HG03460 (cell line): Measurements from ENCODE around the gene DEFB125.
"Not testable (repeated sequence)": the region's sequence is repeated elsewhere in the genome, so short reads cannot be mapped to it uniquely, and the experiment has no call there.

Experiments
- ATAC-seq: cut with Tn5 transposase; IDR thresholded peaks from one replicate; pipeline ENCODE4 v1.9.1; 2021; ENCODE audit not compliant: unreplicated experiment

Gene DEFB125, protein sequence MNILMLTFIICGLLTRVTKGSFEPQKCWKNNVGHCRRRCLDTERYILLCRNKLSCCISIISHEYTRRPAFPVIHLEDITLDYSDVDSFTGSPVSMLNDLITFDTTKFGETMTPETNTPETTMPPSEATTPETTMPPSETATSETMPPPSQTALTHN

DNA sequence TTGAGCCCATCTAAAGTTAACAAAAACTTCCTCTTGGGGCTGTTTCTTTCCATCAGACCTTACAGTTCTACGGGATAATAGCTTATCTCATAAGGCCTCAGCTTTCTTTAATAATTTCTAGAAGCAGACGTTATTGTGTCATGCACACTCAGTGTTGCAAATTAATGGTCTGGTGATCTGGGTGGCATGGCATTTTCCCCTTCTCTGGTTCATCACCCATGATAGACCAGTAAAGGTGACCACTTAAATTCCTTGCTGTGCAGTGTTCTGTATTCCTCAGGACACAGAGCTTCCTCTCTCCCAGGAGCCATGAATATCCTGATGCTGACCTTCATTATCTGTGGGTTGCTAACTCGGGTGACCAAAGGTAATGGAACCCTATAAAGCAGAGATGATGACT is at the start of gene DEFB125:
TSS of gene DEFB125 (plus strand) at position 272 of the 400 bp plus-strand sequence. CDS start at position 310, 38 bp downstream.
- no peak for ATAC-seq

DNA sequence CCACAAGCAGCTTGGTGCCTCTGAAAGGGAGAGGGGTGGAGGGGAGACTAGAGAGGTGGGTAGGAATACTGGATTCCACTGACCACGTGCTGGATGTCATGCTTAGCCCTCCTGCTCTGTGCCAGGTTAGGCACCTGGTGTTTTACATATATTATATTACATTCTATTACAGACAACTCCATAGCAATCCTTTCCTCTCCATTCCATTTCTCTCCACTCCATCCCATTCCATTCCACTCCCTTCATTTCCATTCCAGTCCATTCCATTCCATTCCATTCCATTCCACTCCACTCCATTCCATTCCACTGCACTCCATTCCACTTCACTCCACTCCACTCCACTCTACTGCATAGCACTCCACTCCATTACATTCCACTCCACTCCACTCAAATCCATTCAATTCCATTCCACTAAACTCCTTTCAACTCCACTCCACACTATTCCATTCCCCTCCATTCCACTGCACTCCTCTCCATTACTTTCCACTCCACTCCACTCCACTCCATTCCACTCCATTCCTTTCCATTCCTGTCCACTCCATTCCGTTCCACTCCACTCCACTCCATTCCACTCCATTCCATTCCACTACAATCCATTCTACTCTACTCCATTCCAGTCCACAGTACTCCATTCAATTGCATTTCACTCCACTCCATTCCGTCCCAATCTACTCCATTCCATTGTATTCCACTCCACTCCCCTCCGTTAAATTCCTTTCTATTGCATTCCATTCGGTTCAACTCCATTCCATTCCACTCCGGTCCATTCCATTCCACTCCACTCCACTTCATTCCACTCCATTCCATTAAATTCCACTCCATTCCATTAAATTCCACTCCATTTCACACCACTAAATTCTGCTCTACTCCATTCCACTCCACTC is 27.2 kb upstream of the DEFB125 start:
- no peak for ATAC-seq

DNA sequence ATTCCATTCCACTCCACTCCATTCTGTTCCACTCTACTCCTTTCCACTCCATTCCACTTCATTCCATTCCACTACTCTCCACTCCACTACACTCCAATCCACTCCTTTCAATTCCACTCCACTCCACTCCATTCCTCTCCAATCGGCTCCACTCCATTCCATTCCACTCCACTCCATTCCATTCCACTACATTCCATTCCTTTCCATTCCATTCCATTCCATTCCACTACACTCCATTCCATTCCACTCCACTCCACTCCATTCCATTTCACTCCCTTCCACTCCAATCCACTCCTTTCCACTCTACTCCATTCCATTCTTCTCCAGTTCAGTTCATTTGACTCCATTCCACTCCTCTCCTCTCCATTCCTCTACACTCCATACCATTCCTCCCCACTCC is 26.2 kb upstream of the DEFB125 start:
- no peak for ATAC-seq

DNA sequence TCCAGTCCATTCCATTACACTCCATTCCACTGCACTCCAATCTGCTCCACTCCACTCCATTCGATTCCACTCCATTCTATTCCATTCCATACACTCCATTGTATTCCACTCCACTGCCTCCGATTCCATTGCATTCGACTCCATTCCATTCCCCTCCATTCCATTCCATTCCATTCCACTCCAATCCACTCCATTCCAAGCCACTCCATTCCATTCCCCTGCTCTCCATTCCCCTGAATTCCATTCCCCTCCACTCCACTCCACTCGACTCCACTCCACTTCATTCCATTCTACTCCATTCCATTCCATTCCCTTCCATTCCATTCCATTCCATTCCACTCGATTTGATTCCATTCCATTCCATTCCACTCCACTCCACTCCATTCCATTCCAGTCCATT is 25.7 kb upstream of the DEFB125 start:
- no peak for ATAC-seq

DNA sequence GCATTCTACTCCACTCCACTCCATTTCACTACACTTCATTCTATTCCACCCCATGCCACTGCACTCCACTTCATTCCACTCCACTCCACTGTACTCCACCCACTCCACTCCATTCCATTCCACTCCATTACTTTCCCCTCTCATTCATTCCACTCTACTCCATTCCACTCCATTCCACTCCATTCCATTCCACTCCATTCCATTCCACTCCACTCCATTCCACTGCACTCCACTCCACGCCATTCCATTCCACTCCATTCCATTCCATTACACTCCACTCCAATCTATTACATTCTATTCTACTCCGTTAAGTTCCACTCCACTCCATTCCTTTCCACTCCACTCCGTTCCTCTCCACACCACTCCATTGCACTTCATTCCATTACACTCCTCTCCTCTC is 25.0 kb upstream of the DEFB125 start:
- ATAC-seq = no peak

DNA sequence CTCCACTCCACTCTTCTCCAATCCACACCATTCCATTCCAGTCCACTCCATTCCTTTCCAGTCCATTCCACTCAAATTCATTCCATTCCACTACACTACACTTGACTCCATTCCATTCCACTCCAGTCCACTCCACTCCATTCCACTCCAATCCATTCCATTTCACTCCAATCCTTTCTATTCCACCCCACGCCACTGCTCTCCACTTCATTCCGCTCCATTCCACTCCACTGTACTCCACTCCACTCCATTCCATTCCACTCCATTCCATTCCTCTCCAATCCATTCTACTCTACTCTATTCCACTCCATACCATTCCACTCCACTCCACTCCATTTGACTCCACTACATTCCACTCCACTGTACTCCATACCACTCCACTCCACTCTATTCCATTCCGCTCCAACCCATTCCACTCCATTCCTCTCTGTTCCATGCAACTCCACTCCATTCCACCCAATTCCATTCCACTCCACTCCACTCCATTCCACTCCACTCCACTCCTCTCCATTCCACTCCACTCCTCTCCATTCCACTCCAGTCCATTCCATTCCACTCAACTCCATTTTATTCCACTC is 23.4 kb upstream of the DEFB125 start:
- ATAC-seq = no peak

DNA sequence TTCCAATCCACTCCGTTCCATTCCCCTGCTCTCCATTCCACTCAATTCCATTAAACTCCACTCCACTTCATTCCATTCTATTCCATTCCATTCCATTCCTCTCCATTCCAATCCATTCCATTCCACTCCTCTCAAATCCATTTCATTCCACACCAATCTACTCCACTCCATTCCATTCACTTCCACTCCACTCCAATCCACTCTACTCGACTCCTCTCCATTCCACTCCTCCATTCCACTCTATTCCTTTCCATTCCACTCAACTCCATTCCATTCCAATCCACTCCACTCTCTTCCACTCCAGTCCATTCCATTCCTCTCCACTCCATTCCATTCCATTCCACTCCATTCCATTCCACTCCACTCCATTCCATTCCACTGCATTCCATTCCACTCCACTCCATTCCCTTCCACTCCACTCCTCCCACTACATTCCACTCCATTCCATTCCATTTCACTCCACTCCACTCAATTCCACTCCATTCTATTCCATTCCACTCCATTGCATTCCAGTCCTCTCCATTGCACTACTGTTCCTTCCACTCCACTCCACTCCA is 22.6 kb upstream of the DEFB125 start:
- ATAC-seq = no peak

DNA sequence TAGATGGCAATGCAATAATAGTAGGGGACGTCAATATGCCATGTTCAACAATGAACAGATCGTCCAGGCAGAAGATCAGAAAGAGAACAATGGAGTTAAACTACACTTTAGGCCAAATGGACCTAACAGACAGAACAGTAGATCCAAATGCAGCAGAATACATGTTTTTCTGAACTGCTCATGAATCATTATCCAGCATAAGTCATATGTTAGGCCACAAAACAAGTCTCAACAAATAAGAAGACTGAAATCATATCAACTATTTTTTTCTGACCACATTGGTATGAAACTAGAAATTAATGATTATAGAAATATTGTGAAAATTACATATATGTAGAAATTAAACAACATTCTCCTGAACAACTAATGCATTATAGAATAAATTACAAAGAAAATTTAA is 10.2 kb upstream of the DEFB125 start:
- ATAC-seq = no peak

DNA sequence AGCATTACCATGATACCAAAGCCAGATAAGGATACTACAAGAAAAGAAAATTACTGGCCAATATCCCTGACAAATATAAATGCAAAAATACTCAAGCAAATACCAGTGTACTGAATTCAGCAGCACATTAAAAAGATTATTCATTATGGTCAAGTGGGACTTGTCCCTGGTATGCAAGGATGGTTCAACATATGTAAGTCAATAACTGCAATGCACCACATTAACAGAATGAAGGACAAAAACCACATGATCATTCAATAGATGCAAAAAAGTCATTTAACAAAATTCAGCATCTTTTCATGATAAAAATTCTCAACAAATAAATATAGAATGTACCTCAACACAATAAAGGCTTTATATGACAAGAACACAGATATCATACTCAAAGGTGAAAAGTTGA is 9.1 kb upstream of the DEFB125 start:
- ATAC-seq = no peak

DNA sequence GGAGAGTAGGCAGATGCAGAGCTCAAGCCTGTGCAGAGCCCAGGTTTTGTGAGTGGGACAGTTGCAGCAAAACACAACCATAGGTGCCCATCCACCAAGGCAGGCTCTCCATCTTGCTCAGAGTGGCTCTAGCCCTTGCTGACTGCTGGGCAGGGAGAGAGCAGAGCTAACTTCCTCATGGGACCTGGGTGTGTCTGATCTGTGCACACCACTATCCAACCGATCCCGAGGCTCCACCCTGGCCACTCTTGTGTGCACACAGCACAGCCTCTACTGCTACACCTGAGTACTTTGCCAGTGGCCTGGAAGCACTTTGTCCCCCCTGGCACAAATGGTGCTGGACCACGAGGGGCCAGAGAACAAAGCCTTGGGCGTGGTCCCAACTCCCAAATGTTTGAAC is 7.9 kb upstream of the DEFB125 start:
- no peak for ATAC-seq

DNA sequence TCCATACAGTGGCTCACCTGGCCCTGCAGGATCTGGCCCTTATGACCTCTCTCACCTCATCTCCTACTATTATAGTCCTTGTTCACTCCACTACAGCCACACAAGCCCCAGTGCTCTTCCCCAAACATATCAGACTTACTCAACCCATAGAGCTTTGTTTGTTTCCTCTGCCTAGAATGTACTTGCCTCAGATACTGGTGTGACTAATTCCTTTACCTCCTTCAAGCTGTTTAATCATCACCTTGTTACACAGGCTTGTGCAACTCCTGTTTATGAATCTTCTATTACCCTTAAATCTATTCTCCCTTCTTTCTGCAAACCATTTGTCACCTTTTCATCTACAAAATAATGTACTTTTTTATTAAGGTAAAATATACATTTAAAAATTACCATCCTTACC is 3.2 kb downstream of the DEFB125 start:
- ATAC-seq = no peak

DNA sequence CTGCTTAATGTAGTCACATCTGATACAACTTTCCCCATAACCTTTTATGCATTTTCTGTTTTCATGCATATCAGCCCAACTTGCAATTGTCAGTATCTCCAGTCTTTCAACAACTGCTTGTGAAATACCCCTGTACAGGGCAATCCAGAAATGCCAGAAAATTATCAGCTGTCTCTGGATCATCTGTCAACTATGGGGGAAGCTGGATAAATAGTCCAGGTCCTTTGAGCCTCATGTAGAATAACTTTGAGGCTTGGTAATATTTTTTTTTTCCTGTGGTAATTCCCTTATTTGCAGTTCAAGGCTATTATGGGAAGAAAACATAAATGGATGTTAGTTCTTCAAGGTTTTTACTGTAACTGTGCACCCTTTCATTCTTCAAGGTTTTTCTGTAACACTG is 6.2 kb downstream of the DEFB125 start:
- ATAC-seq = no peak

DNA sequence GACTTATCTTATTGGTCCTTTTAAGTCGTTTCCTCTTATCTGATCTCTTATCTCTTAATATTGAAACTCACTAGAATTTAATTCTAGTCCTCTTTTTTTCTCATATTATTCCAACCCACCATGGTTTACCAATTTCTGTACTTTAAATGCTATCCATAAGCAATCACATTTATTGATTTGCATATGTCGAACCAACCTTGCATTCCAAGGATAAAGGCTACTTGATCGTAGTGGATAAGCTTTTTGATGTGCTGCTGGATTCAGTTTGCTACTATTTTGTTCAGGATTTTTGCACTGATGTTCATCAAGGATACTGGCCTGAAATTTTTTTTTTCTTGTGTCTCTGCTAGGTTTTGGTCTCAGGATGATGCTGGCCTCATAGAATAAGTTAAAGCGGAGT is 7.7 kb downstream of the DEFB125 start:
- no peak for ATAC-seq

DNA sequence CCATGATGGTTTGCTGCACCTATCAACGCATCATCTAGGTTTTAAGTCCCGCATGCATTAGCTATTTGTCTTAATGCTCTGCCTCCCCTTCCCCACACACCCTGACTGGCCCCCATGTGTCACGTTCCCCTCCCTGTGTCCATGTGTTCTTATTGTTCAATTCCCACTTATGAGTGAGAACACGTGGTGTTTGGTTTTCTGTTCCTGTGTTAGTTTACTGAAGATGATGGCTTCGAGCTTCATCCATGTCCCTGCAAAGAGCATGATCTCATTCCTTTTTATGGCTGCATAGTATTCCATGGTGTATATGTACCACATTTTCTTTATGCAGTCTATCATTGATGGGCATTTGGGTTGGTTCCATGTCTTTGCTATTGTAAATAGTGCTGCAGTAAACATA is 10.2 kb downstream of the DEFB125 start:
- not testable (repeated sequence) for ATAC-seq

DNA sequence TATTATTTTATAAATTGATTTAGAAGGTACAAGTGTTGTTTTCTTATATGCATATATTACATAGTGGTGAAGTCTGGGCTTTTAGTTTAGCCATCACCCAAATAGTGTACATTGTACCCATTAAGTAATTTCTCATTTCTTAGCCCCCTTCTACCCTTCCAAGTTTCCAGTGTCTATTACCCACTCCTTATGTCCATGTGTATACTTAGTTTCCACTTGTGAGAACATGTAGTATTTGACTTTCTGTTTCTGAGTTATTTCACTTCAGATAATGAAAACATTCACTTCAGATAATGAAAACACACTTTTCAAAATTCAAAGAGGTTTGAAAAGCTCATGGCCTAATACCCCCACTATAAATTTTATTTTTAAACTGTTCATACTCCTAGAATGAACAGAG is 14.5 kb downstream of the DEFB125 start:
- no peak for ATAC-seq

DNA sequence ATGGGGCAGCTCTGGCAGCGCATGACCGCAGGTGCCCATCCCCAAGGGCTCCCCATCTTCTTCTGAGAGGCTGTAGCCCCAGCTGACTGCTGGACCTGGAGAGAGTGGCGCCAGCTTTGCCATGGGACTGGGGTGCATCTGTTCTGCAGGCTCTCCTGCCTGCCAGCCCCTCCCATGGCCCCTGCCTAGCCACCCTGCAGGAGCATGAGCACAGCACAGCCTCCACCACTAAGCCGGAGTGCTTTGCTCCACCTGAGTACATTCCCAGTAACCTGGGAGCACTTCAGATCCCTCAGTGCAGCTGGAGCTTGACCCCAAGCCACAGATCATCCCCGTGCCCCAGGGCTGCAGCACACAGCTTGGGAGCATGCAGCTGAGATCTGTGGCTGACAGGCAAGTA is 16.0 kb downstream of the DEFB125 start:
- ATAC-seq = no peak

DNA sequence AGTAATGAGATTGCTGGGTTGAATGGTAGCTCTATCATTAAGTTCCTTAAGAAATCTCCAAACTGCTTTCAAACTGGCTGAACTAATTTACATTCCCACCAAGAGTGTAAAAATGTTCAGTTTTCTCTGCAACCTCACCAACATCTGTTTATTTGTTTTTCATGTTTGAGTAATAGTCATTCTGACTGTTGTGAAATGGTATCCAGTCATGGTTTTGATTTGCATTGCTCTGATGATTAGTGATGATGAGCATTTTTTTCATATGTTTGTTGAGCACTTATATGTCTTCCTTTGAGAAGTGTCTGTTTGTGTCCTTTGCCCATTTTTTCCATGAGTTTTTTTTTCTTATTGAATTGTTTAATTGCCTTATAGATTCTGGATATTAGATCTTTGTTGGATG is 24.9 kb downstream of the DEFB125 start:
- ATAC-seq = no peak

DNA sequence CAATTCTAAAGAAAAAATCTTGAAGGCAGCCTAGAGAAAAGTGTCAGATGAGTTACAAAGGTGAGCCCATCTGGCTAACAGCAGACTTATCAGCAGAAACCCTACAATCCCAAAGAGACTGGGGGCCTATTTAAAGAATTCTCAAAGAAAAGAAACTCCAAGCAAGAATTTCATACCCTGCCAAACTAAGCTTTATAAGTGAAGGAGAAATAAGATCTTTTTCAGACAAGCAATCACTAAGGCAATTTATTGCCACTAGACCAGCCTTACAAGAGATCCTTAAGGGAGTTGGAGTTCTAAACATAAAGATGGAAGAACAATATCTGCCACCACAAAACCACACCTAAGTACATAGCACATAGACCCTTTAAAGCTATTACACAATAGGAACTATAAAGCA is 30.0 kb downstream of the DEFB125 start:
- ATAC-seq = no peak

DNA sequence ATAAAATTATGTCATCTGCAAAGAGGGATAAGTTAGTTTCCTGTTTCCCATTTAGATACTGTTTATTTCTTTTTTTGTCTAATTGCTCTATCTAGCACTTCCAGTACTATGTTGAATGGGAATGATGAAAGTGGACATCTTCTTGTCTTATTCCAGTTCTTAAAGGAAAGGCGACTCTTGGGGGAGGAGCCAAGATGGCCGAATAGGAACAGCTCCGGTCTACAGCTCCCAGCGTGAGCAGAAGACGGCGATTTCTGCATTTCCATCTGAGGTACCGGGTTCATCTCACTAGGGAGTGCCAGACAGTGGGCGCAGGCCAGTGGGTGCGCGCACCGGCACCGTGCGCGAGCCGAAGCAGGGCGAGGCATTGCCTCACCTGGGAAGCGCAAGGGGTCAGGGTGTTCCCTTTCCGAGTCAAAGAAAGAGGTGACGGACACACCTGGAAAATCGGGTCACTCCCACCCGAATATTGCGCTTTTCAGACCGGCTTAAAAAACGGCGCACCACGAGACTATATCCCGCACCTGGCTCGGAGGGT is 42.4 kb downstream of the DEFB125 start:
- not testable (repeated sequence) for ATAC-seq

DNA sequence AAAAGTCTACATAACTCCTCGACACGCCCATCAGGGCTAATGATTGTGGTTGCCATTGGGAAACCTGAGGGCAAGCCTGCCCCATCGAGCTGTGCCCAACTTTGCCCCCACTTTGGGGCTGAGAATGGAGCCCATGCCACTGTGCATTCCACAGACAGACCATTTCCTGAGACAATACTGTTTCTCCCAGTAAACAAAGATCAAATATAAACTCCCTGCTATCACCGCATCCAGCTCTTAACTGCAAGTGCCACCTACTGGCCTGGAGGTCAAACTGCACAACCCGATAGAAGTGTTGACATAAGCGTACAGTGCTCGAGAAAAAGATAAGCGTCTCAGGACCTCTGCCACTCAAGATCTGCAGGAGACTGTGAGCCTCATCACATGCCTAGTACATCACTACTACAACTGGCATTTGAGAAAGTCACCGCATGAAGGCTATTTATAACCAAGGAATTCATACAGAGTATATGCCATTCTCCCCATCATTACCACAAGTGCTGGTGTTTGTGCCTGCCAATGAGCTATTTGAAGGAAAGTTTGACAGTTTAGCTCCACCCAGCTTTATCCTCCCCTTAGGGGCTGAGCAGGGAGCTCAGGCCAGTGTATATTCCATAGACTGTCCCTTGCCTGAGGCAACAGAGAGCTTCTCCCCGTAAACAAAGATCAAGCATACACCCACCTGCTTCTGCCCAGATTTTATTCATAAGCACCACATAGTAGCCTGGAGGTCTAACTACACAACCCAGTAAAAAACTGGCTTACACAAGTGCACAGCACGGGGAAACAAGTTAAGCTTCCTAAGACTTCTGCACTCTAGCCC is 50.4 kb downstream of the DEFB125 start:
- no peak for ATAC-seq

DNA sequence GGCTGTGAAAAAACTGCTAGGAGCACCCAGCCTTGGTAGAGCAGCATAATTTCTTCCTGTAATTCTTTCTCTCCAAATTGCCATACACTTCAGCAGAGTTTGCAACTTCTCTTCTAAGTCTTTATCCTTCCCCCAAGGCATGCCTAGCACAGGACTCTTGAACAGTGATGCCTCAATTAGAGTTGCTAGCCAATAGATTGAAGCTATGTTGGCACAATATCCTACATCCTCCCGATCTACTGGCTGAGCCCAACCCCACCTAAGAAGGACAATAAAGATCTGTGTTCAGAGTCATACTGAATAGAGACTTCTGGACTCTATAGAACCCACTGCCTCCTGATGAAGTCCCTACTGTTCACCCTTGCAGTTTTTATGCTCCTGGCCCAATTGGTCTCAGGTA is 54.8 kb downstream of the DEFB125 start, which contains the start of gene DEFB126:
TSS of gene DEFB126 (plus strand) at position 301 of the 400 bp plus-strand sequence. CDS start at position 340, 39 bp downstream.
- ATAC-seq = no peak
